Calu3 (cell line): ENCODE data around the gene GRIK1. TPM values are rescaled to one million over a fixed set of nuclear protein-coding genes. Genes with fewer than 3 reads are reported as not detected.

Source experiments
- BruUV-seq: library from RNA; stranded (reverse); fragments of 400-500 nt; replicated peaks from 2 replicates; lab custom pipeline; 2021; lab: Mats Ljungman, UMichigan
- CTCF ChIA-PET: fragments of 300-600 bp; sonication (Branson Sonifier 250); formaldehyde crosslinking; loops from one replicate; lab custom pipeline; 2022; ENCODE audit warnings: antibody characterized with exemption; lab: Charles Lee
- DNase-seq: peaks from one replicate; pipeline ENCODE4 v3.0.0; 2022
- H3K27ac Mint-ChIP-seq: one replicate; pipeline ENCODE4 v1.8.0; 2022; ENCODE audit warnings: mixed read lengths; ENCODE audit not compliant: unreplicated experiment
- H3K27me3 Mint-ChIP-seq: one replicate; pipeline ENCODE4 v1.8.0; 2022; ENCODE audit warnings: mixed read lengths; ENCODE audit not compliant: unreplicated experiment
- H3K36me3 Mint-ChIP-seq: one replicate; pipeline ENCODE4 v1.8.0; 2022; ENCODE audit warnings: mild to moderate bottlenecking, moderate library complexity, mixed read lengths; ENCODE audit not compliant: insufficient read depth, unreplicated experiment
- H3K4me1 Mint-ChIP-seq: one replicate; pipeline ENCODE4 v1.8.0; 2022; ENCODE audit warnings: mild to moderate bottlenecking, low read depth, mixed read lengths; ENCODE audit not compliant: unreplicated experiment
- H3K4me3 Mint-ChIP-seq: one replicate; pipeline ENCODE4 v1.8.0; 2022; ENCODE audit warnings: mild to moderate bottlenecking, low read depth, moderate library complexity, mixed read lengths; ENCODE audit not compliant: unreplicated experiment
- H3K9me3 Mint-ChIP-seq: one replicate; pipeline ENCODE4 v1.8.0; 2022; ENCODE audit warnings: low read depth, mixed read lengths; ENCODE audit not compliant: unreplicated experiment
- CTCF ChIP-seq: fragments of 200-600 bp; IDR thresholded peaks from one replicate; pipeline ENCODE4 v1.8.0; 2022; ENCODE audit warnings: antibody characterized with exemption; ENCODE audit not compliant: unreplicated experiment
- intact Hi-C: fragments of 100-400 bp; cut with micrococcal nuclease; formaldehyde crosslinking; loops from one replicate; pipeline ENCODE4 v1.10.0; 2022; ENCODE audit not compliant: unreplicated experiment
- total RNA-seq: library from RNA; stranded (reverse); gene quantifications from 2 replicates; pipeline ENCODE4 v1.2.3, GENCODE V29; 2022

GRIK1 gene
- total RNA-seq, 1 experiment from 2014 or later, result not detected

- Mint-ChIP-seq H3K9me3 (no peaks in the 10 kb centered on the region), H3K27me3 (no peaks in the 10 kb centered on the region), H3K36me3 (no peaks in the 10 kb centered on the region), H3K4me3 (no peak overlapping the region), H3K27ac (no peak overlapping the region), H3K4me1 (no peaks in the 10 kb centered on the region)
- no TSS peak for BruUV-seq
- no peak for TF ChIP-seq CTCF
- CTCF ChIA-PET, result no interaction called here
- intact Hi-C loops, result no loop called here
- DNase-seq, result no peak
These were observed 11.3 kb downstream of the GRIK1 start for GRCh38 chr21:29928537-29928936.

- no TSS peak for BruUV-seq
- Mint-ChIP-seq H3K36me3 (no peaks in the 10 kb centered on the region), H3K9me3 (no peaks in the 10 kb centered on the region), H3K4me1 (no peaks in the 10 kb centered on the region), H3K4me3 (no peak overlapping the region), H3K27me3 (no peaks in the 10 kb centered on the region), H3K27ac (no peak overlapping the region)
- no peak for TF ChIP-seq CTCF
- CTCF ChIA-PET, result no interaction called here
- intact Hi-C loops, result no loop called here
- DNase-seq, result no peak
These were observed 18.9 kb downstream of the GRIK1 start for GRCh38 chr21:29920938-29921337.

- Mint-ChIP-seq H3K4me1 (no peaks in the 10 kb centered on the region), H3K4me3 (no peak overlapping the region), H3K9me3 (peaks cover 3% of the 10 kb centered on the region), H3K36me3 (no peaks in the 10 kb centered on the region), H3K27me3 (no peaks in the 10 kb centered on the region), H3K27ac (no peak overlapping the region)
- no peak for DNase-seq
- TF ChIP-seq CTCF, result no peak
- CTCF ChIA-PET, result no interaction called here
- intact Hi-C loops, result no loop called here
- no TSS peak for BruUV-seq
These were observed 25.5 kb downstream of the GRIK1 start for GRCh38 chr21:29914326-29914725.

GRCh38 chr21:29909571-29909970, 30.2 kb downstream of the GRIK1 start:
- Mint-ChIP-seq H3K4me1 (no peaks in the 10 kb centered on the region), H3K27ac (no peak overlapping the region), H3K27me3 (no peaks in the 10 kb centered on the region), H3K36me3 (no peaks in the 10 kb centered on the region), H3K4me3 (no peak overlapping the region), H3K9me3 (peaks cover 3% of the 10 kb centered on the region)
- CTCF ChIA-PET, result no interaction called here
- DNase-seq, result no peak
- no peak for TF ChIP-seq CTCF
- intact Hi-C loops, result no loop called here
- BruUV-seq, result no TSS peak
